ENCODE results near the gene MYO18A.

DNA sequence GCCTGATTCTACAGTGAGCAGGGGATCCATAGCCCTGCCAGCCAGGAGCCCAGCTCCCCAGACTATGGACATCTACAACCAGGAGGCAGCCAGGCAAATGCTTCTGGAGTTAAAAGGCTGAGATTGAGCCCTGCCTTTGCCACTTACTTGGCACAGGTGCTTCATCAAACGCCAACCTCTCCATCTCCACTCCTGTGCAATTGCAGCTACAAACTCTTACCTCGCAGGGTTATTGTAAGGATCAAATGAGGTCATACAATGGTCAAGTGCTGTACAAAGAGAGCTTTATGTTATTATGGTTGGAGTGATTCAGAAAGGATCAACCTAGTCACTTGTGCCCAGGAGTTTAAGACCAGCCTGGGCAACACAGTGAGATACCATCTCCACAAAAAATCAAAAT is 9.8 kb upstream of the MYO18A start:
- TF ChIP-seq, protein P1, sequence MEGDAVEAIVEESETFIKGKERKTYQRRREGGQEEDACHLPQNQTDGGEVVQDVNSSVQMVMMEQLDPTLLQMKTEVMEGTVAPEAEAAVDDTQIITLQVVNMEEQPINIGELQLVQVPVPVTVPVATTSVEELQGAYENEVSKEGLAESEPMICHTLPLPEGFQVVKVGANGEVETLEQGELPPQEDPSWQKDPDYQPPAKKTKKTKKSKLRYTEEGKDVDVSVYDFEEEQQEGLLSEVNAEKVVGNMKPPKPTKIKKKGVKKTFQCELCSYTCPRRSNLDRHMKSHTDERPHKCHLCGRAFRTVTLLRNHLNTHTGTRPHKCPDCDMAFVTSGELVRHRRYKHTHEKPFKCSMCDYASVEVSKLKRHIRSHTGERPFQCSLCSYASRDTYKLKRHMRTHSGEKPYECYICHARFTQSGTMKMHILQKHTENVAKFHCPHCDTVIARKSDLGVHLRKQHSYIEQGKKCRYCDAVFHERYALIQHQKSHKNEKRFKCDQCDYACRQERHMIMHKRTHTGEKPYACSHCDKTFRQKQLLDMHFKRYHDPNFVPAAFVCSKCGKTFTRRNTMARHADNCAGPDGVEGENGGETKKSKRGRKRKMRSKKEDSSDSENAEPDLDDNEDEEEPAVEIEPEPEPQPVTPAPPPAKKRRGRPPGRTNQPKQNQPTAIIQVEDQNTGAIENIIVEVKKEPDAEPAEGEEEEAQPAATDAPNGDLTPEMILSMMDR (IDR thresholded peaks at IDR 0.05 in 2 of 3, conservative IDR thresholded peaks at IDR 0.05 in 1 of 3; ENCODE audit: borderline replicate concordance in 1 of 3, insufficient read depth in 1 of 3, low read depth in 2 of 3, low read length in 2 of 3), result no peak
- no peak for TF ChIP-seq POLR2A (IDR thresholded peaks at IDR 0.05; ENCODE audit: borderline replicate concordance, extremely low read depth, insufficient read depth, insufficient read length)
- no peak for TF ChIP-seq JUND (IDR thresholded peaks at IDR 0.05)
- TF ChIP-seq POLR2AphosphoS5 (IDR thresholded peaks at IDR 0.05; ENCODE audit: low read depth, low read length), result no peak
- TF ChIP-seq RAD21 (IDR thresholded peaks at IDR 0.05; ENCODE audit: low read depth), result no peak
- TF ChIP-seq EZH2phosphoT487 (IDR thresholded peaks at IDR 0.05; ENCODE audit: borderline replicate concordance), result no peak
- no peak for TF ChIP-seq SP1 (IDR thresholded peaks at IDR 0.05; ENCODE audit: low read depth)
- TF ChIP-seq EZH2 (IDR thresholded peaks at IDR 0.05), result no peak
- no peak for TF ChIP-seq ZFX (IDR thresholded peaks at IDR 0.05)
- TF ChIP-seq ATF3 (IDR thresholded peaks at IDR 0.05), result no peak
- no peak for TF ChIP-seq TCF7L2 (IDR thresholded peaks at IDR 0.05; ENCODE audit: borderline replicate concordance, extremely low read depth, insufficient read depth, insufficient read length)

Measured in HCT116 (cell line).